Endothelial cell of umbilical vein (primary cell): ENCODE results near the gene PDCD2L. TPM values are rescaled to one million over a fixed set of nuclear protein-coding genes. Genes with fewer than 3 reads are reported as not detected.

Source experiments
- BruUV-seq: library from RNA; stranded (reverse); fragments of 400-500 nt; replicated peaks from 2 replicates; lab custom pipeline; 2021; lab: Mats Ljungman, UMichigan
- CTCF ChIA-PET: fragments of 300-600, 350-600 bp; sonication (Branson Sonifier 250); formaldehyde crosslinking; loops from one replicate; lab custom pipeline; 2021; ENCODE audit warnings: antibody characterized with exemption, inconsistent platforms; lab: Charles Lee
- POLR2A ChIA-PET: fragments of 300-600, 350-600 bp; sonication (Branson Sonifier 250); formaldehyde crosslinking; loops from one replicate; lab custom pipeline; 2021; ENCODE audit warnings: antibody characterized with exemption, inconsistent platforms; lab: Charles Lee
- DNase-seq: peaks from one replicate; pipeline ENCODE4 v3.0.0-alpha.2; 2011; ENCODE audit warnings: low read depth, low spot score
- FAIRE-seq: peaks from 2 replicates; lab custom pipeline; 2011; peaks lifted over from hg19 to GRCh38; lab: Jason Lieb, UNC
- H2AFZ ChIP-seq: 2 replicates; pipeline ENCODE4 v1.6.0; 2012; ENCODE audit warnings: low read depth, low read length, control low read depth, inconsistent platforms
- H3K27ac ChIP-seq: 2 replicates; pipeline ENCODE4 v1.5.1; 2011; ENCODE audit warnings: low read depth, mild to moderate bottlenecking, control low read depth, low read length, moderate library complexity; ENCODE audit not compliant: insufficient read depth
- H3K27me3 ChIP-seq, 2 experiments: 2 replicates each; pipeline versions ENCODE4 v1.6.0 to v1.6.1; 2011; ENCODE audit warnings: low read length in 2 of 2, mixed read lengths in 1 of 2; ENCODE audit not compliant: control insufficient read depth in 2 of 2, insufficient read depth in 2 of 2
- H3K36me3 ChIP-seq, 2 experiments: 2 replicates in 1 of 2; 3 replicates in 1 of 2; pipeline ENCODE4 v1.5.1; 2011; ENCODE audit warnings: low read length in 2 of 2, mild to moderate bottlenecking in 1 of 2, moderate library complexity in 1 of 2; ENCODE audit not compliant: control insufficient read depth in 2 of 2, insufficient read depth in 2 of 2; ENCODE audit errors: extremely low read depth in 1 of 2
- H3K4me1 ChIP-seq: 3 replicates; pipeline ENCODE4 v1.5.1; 2011; ENCODE audit warnings: mild to moderate bottlenecking, low read length; ENCODE audit not compliant: control insufficient read depth, insufficient read depth; ENCODE audit errors: extremely low read depth
- H3K4me2 ChIP-seq: 2 replicates; pipeline ENCODE4 v1.6.1; 2011; ENCODE audit warnings: low read length, control low read depth, mixed read lengths; ENCODE audit not compliant: insufficient read depth
- H3K4me3 ChIP-seq, 3 experiments: fragments of 200-600 bp in 1 of 3; sonication (generic), shearing (Covaris generic) in 1 of 3; replicated peaks in 1 of 3; 2 replicates each; pipeline ENCODE4 v1.5.1; 2011 to 2016; ENCODE audit warnings: control low read depth in 3 of 3, low read length in 3 of 3, mild to moderate bottlenecking in 2 of 3, inconsistent platforms in 1 of 3, low read depth in 1 of 3, moderate library complexity in 1 of 3; ENCODE audit not compliant: insufficient read depth in 1 of 3
- H3K79me2 ChIP-seq: 2 replicates; pipeline ENCODE4 v1.6.0; 2012; ENCODE audit warnings: low read length, inconsistent platforms; ENCODE audit not compliant: control insufficient read depth, insufficient read depth
- H3K9ac ChIP-seq: replicated peaks from 2 replicates; pipeline ENCODE3; 2011; ENCODE audit warnings: low read length, control low read depth; ENCODE audit not compliant: insufficient read depth; ENCODE audit errors: extremely low read depth
- H3K9me1 ChIP-seq: replicated peaks from 3 replicates; pipeline ENCODE4 v1.6.0; 2011; ENCODE audit warnings: mild to moderate bottlenecking, low read length; ENCODE audit not compliant: control insufficient read depth, insufficient read depth; ENCODE audit errors: extremely low read depth
- H3K9me3 ChIP-seq: replicated peaks from 2 replicates; pipeline ENCODE4 v1.5.1; 2012; ENCODE audit warnings: low read length, inconsistent platforms; ENCODE audit not compliant: control insufficient read depth, insufficient read depth
- H4K20me1 ChIP-seq: replicated peaks from 2 replicates; pipeline ENCODE3; 2011; ENCODE audit warnings: mild to moderate bottlenecking, low read length; ENCODE audit not compliant: control insufficient read depth, insufficient read depth; ENCODE audit errors: extremely low read depth
- CTCF ChIP-seq, 2 donors: IDR thresholded peaks; 1 replicate in 1 of 2; 2 replicates in 1 of 2; pipeline ENCODE4 v1.5.1; 2011; ENCODE audit warnings: low read length in 2 of 2, mild to moderate bottlenecking in 2 of 2, moderate library complexity in 2 of 2, control low read depth in 1 of 2, inconsistent platforms in 1 of 2, low read depth in 1 of 2; ENCODE audit not compliant: insufficient read depth in 1 of 2; ENCODE audit errors: extremely low read depth in 1 of 2
- EZH2 ChIP-seq: IDR thresholded peaks from 2 replicates; pipeline ENCODE4 v1.6.1; 2012; ENCODE audit warnings: borderline replicate concordance, low read depth, mild to moderate bottlenecking, moderate library complexity, low read length, inconsistent platforms; ENCODE audit not compliant: severe bottlenecking
- FOS ChIP-seq: IDR thresholded peaks from 2 replicates; pipeline ENCODE4 v1.6.1; 2011; ENCODE audit warnings: mild to moderate bottlenecking, low read length, moderate library complexity, borderline replicate concordance; ENCODE audit not compliant: insufficient read depth
- GATA2 ChIP-seq: IDR thresholded peaks from 2 replicates; pipeline ENCODE4 v1.7.0; 2011; ENCODE audit warnings: low read depth, mild to moderate bottlenecking, moderate library complexity, mixed read lengths, low read length; ENCODE audit not compliant: insufficient read length, insufficient read depth
- JUN ChIP-seq: IDR thresholded peaks from 2 replicates; pipeline ENCODE4 v1.6.1; 2011; ENCODE audit warnings: borderline replicate concordance, low read depth; ENCODE audit not compliant: insufficient read length, insufficient read depth
- MAX ChIP-seq: IDR thresholded peaks from 2 replicates; pipeline ENCODE4 v1.6.1; 2011; ENCODE audit not compliant: insufficient read depth, insufficient read length
- MYC ChIP-seq: IDR thresholded peaks from one replicate; pipeline ENCODE4 v1.6.1; 2011; ENCODE audit warnings: mild to moderate bottlenecking, low read depth, low read length
- POLR2A ChIP-seq: IDR thresholded peaks from 2 replicates; pipeline ENCODE4 v1.6.1; 2012; ENCODE audit warnings: low read depth, mild to moderate bottlenecking, control low read depth, low read length
- POLR2AphosphoS5 ChIP-seq: IDR thresholded peaks from 2 replicates; pipeline ENCODE4 v1.6.1; 2012; ENCODE audit warnings: low read depth, mild to moderate bottlenecking, control low read depth, low read length, moderate library complexity; ENCODE audit not compliant: insufficient read depth
- dilution Hi-C: fragments of 300-500 bp; cut with MboI; formaldehyde crosslinking; loops from one replicate; pipeline ENCODE4 v1.15.0; 2019; ENCODE audit warnings: low sequenced_read_pairs; ENCODE audit not compliant: extremely low pct_ligation_motif_present
- intact Hi-C: fragments of 100-400 bp; cut with micrococcal nuclease; formaldehyde crosslinking; loops from one replicate; pipeline ENCODE4 v1.10.0; 2022
- polyA plus RNA-seq, 4 experiments: library from polyadenylated mRNA; depleted of rRNA in 3 of 4; stranded (reverse) in 3 of 4; unstranded in 1 of 4; fragments of >200 nt; gene quantifications; 2 replicates each; pipeline versions ENCODE4 v1.2.1 to v1.2.3, GENCODE V29; 2011 to 2012; ENCODE audit warnings: missing spikeins in 1 of 4
- total RNA-seq: library from RNA; stranded (reverse); gene quantifications from 2 replicates; pipeline ENCODE4 v1.2.3, GENCODE V29; 2021

Gene PDCD2L
- total and polyA plus RNA-seq, 2 donors (not counting 3 experiments of a cell fraction or from before 2014, with no cell fraction given) = 12.4 to 20.3 TPM

DNA sequence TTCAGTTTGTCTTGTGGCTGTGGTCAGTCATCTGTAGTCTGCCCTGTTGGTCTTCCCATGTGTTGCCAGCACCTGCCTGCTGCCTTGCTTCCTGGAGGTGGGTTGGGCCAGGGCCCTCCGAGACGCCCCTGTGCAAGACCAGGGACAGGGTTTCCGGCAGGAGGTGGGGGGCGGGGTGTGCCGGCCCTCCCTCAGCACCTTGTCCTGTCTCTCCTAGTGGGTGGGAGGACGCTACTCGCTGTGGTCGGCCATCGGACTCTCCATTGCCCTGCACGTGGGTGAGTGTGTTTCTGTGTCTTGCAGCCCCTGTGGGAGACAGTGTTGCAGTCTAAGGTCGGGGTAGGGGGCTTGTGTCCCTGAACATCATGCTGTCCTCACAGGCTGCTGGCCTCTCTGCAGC is 11.2 kb upstream of the PDCD2L start:
- Histone ChIP-seq H3K4me1 (no peaks in the 10 kb centered on the region), H3K4me2 (no peak overlapping the region), H3K4me3 (no peak overlapping the region), H3K79me2 (no peaks in the 10 kb centered on the region), H3K27ac (no peak overlapping the region), H4K20me1 (no peaks in the 10 kb centered on the region), H3K9me1 (no peaks in the 10 kb centered on the region), H2AFZ (no peak overlapping the region), H3K36me3 (peaks cover 18 to 37% of the 10 kb centered on the region in 2 experiments), H3K9me3 (no peaks in the 10 kb centered on the region), H3K27me3 (no peaks in the 10 kb centered on the region), H3K9ac (no peak overlapping the region)
- no TSS peak for BruUV-seq
- intact Hi-C loops (no loop called here), dilution Hi-C loops (no loop called here)
- no peak for DNase-seq
- ChIA-PET POLR2A (no interaction called here), CTCF (no interaction called here)
- FAIRE-seq = no peak
- TF ChIP-seq MYC (no peak), POLR2AphosphoS5 (no peak), JUN (no peak), MAX (no peak), POLR2A (no peak), EZH2 (no peak), FOS (no peak), GATA2 (no peak), CTCF (IDR thresholded peaks at IDR 0.05; ENCODE audit: extremely low read depth in 1 of 2, insufficient read depth in 1 of 2, low read depth in 1 of 2, low read length in 2 of 2) (no peak)
